Suprapubic skin (tissue), 3 donors: ENCODE data around the gene TOX3.

Source experiments
- CTCF ChIP-seq, 2 donors: fragments of 200-600 bp in 1 of 2; fragments of 450-650 bp in 1 of 2; sonication (generic) in 1 of 2; IDR thresholded peaks; one replicate each; pipeline ENCODE4 v1.5.1; 2016 to 2019; ENCODE audit warnings: antibody characterized with exemption in 2 of 2, mild to moderate bottlenecking in 1 of 2, moderate library complexity in 1 of 2
- POLR2AphosphoS5 ChIP-seq, 3 donors: sonication (generic); formaldehyde crosslinking; IDR thresholded peaks; one replicate each; pipeline ENCODE4 v1.6.1; 2017; ENCODE audit warnings: antibody characterized with exemption in 3 of 3

- TF ChIP-seq CTCF (IDR thresholded peaks at IDR 0.05) (no peak), POLR2AphosphoS5 (IDR thresholded peaks at IDR 0.05) (no peak)
Measured at GRCh38 chr16:52398491-52398960, 148.4 kb downstream of the TOX3 start.
